ENCODE data around the gene CHD8. TPM values are rescaled to one million over a fixed set of nuclear protein-coding genes. Genes with fewer than 3 reads are reported as not detected.

CHD8 gene
- total and polyA plus RNA-seq, 2 of the 13 experiments (the other 11 are each of a cell fraction or from before 2014, with no cell fraction given) = 35.1 to 79.6 TPM

GRCh38 chr14:21437063-21437901 is 18.6 kb downstream of the CHD8 start (continued):
- TF ChIP-seq ZNF850 (CRISPR knock-in tag; conservative IDR thresholded peaks at IDR 0.05) = no peak
- TF ChIP-seq ZBTB1 (CRISPR knock-in tag; IDR thresholded peaks at IDR 0.05; ENCODE audit: borderline replicate concordance) = no peak
- TF ChIP-seq ZBTB42 (CRISPR knock-in tag; IDR thresholded peaks at IDR 0.05) = no peak
- 0 out of 2 replicates have a peak, but pooled peaks have one; percentile 61 for TF ChIP-seq MXD1 (CRISPR knock-in tag; IDR thresholded peaks at IDR 0.05)
- TF ChIP-seq ZNF256 (CRISPR knock-in tag; conservative IDR thresholded peaks at IDR 0.05) = no peak
- TF ChIP-seq ZNF180 (CRISPR knock-in tag; IDR thresholded peaks at IDR 0.05; ENCODE audit: borderline replicate concordance, low read depth) = no peak; the same call in 1 of the 2 replicates
- no peak; the same call in 1 of the 2 replicates for TF ChIP-seq ZNF878 (CRISPR knock-in tag; IDR thresholded peaks at IDR 0.05)
- TF ChIP-seq ZNF550 (CRISPR knock-in tag; IDR thresholded peaks at IDR 0.05; ENCODE audit: borderline replicate concordance) = no peak
- peak; percentile 18; the same call in 1 of the 2 replicates for TF ChIP-seq HNF4G (IDR thresholded peaks at IDR 0.05; ENCODE audit: borderline replicate concordance, low read depth, low read length)
- no peak for TF ChIP-seq HNF4G (CRISPR knock-in tag; IDR thresholded peaks at IDR 0.05; ENCODE audit: borderline replicate concordance, low read depth)
- TF ChIP-seq ZNF34 (CRISPR knock-in tag; IDR thresholded peaks at IDR 0.05; ENCODE audit: borderline replicate concordance) = no peak
- no peak; the same call in 1 of the 2 replicates for TF ChIP-seq KIAA2018 (CRISPR knock-in tag; IDR thresholded peaks at IDR 0.05; ENCODE audit: borderline replicate concordance)
- no peak for TF ChIP-seq RBAK (CRISPR knock-in tag; IDR thresholded peaks at IDR 0.05)
- TF ChIP-seq HDAC6 (IDR thresholded peaks at IDR 0.05; ENCODE audit: low read depth, low read length) = 0 out of 2 replicates have a peak, but pooled peaks have one; percentile 51
- no peak for TF ChIP-seq ZUFSP (CRISPR knock-in tag; IDR thresholded peaks at IDR 0.05; ENCODE audit: borderline replicate concordance)
- TF ChIP-seq POLR2AphosphoS2 (IDR thresholded peaks at IDR 0.05; ENCODE audit: low read depth, low read length) = peak; percentile 97
